ENCODE data around the gene GP2.

DNA sequence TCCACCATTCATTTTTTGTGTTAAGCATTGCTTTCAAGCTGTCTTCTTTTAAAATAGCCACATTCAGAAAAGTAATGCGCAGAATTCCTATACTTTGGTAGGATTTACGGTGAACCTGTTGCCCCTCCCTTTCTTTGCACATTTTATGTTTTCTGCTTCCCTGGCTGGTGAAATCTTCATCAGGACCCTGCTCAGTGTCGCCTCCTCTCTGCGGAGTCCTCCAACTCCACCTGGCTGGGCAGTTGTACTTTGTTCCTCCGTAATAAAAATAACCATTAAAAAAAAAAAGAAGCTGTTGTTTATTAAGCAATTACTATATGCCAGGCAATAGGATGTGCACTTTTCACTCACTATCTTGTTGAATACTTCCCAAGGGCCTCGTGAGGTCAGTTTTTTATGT, 22.3 kb upstream of the GP2 start:
- TF ChIP-seq POLR2A (IDR thresholded peaks at IDR 0.05; ENCODE audit: low read depth, low read length) (no peak), FOS (IDR thresholded peaks at IDR 0.05; ENCODE audit: low read depth, low read length) (no peak), RAD21 (IDR thresholded peaks at IDR 0.05; ENCODE audit: low read length) (no peak), CHD1 (IDR thresholded peaks at IDR 0.05; ENCODE audit: low read depth, low read length) (no peak), USF2 (IDR thresholded peaks at IDR 0.05; ENCODE audit: low read depth, low read length) (no peak), SMC3 (IDR thresholded peaks at IDR 0.05; ENCODE audit: low read depth, low read length) (no peak), MXI1 (IDR thresholded peaks at IDR 0.05; ENCODE audit: borderline replicate concordance, low read depth, low read length) (no peak), RCOR1 (IDR thresholded peaks at IDR 0.05; ENCODE audit: insufficient replicate concordance, low read length) (no peak), NFE2L2 (IDR thresholded peaks at IDR 0.05; ENCODE audit: low read depth, low read length) (no peak), MAFK (IDR thresholded peaks at IDR 0.05; ENCODE audit: low read depth, low read length) (no peak), BHLHE40 (IDR thresholded peaks at IDR 0.05; ENCODE audit: low read depth, low read length) (no peak), CEBPB (IDR thresholded peaks at IDR 0.05; ENCODE audit: low read depth, low read length) (no peak)
- TF ChIP-seq, protein P1, sequence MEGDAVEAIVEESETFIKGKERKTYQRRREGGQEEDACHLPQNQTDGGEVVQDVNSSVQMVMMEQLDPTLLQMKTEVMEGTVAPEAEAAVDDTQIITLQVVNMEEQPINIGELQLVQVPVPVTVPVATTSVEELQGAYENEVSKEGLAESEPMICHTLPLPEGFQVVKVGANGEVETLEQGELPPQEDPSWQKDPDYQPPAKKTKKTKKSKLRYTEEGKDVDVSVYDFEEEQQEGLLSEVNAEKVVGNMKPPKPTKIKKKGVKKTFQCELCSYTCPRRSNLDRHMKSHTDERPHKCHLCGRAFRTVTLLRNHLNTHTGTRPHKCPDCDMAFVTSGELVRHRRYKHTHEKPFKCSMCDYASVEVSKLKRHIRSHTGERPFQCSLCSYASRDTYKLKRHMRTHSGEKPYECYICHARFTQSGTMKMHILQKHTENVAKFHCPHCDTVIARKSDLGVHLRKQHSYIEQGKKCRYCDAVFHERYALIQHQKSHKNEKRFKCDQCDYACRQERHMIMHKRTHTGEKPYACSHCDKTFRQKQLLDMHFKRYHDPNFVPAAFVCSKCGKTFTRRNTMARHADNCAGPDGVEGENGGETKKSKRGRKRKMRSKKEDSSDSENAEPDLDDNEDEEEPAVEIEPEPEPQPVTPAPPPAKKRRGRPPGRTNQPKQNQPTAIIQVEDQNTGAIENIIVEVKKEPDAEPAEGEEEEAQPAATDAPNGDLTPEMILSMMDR (conservative IDR thresholded peaks at IDR 0.05; ENCODE audit: low read depth, low read length) = no peak
- TF ChIP-seq, protein P2, sequence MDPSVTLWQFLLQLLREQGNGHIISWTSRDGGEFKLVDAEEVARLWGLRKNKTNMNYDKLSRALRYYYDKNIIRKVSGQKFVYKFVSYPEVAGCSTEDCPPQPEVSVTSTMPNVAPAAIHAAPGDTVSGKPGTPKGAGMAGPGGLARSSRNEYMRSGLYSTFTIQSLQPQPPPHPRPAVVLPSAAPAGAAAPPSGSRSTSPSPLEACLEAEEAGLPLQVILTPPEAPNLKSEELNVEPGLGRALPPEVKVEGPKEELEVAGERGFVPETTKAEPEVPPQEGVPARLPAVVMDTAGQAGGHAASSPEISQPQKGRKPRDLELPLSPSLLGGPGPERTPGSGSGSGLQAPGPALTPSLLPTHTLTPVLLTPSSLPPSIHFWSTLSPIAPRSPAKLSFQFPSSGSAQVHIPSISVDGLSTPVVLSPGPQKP (IDR thresholded peaks at IDR 0.05; ENCODE audit: borderline replicate concordance, low read depth, low read length) = no peak
